Vagina (tissue), 2 donors: ENCODE measurements around the gene C9orf50. TPM values are rescaled to one million over a fixed set of nuclear protein-coding genes. Genes with fewer than 3 reads are reported as not detected.
"Not testable (repeated sequence)": the region's sequence is repeated elsewhere in the genome, so short reads cannot be mapped to it uniquely, and the experiment has no call there.

Experiments used
- DNase-seq, 2 donors: peaks; one replicate each; pipeline ENCODE4 v3.0.0-alpha.2; 2017; ENCODE audit errors: extremely low spot score in 2 of 2
- H3K27ac ChIP-seq: fragments of 200-600 bp; sonication (generic); one replicate; pipeline ENCODE4 v1.5.1; 2019
- H3K27me3 ChIP-seq: fragments of 200-600 bp; sonication (generic); one replicate; pipeline ENCODE4 v1.5.1; 2019
- H3K36me3 ChIP-seq, 2 donors: fragments of 200-600 bp; sonication (generic); one replicate each; pipeline ENCODE4 v1.5.1; 2017 to 2019
- H3K4me1 ChIP-seq: fragments of 200-600 bp; sonication (generic); one replicate; pipeline ENCODE4 v1.5.1; 2019
- H3K4me3 ChIP-seq, 2 donors: fragments of 200-600 bp; sonication (generic); 1 replicate in 1 of 2; 2 replicates in 1 of 2; pipeline ENCODE4 v1.5.1; 2016 to 2019
- H3K9me3 ChIP-seq: fragments of 200-600 bp; sonication (generic); one replicate; pipeline ENCODE4 v1.5.1; 2019
- POLR2A ChIP-seq, 2 donors: fragments of 450-650 bp; IDR thresholded peaks; one replicate each; pipeline ENCODE4 v1.6.1; 2017; ENCODE audit warnings: antibody characterized with exemption in 2 of 2, mild to moderate bottlenecking in 2 of 2, moderate library complexity in 2 of 2
- POLR2AphosphoS5 ChIP-seq, 2 donors: sonication (generic); formaldehyde crosslinking; IDR thresholded peaks; one replicate each; pipeline ENCODE4 v1.9.0; 2017; ENCODE audit warnings: antibody characterized with exemption in 2 of 2, mild to moderate bottlenecking in 2 of 2, low read depth in 1 of 2; ENCODE audit not compliant: insufficient read depth in 1 of 2
- intact Hi-C: fragments of 100-400 bp; cut with DNase I; formaldehyde crosslinking; loops from one replicate; pipeline ENCODE4 v1.15.1; 2023
- total RNA-seq: library from RNA; depleted of rRNA; stranded (reverse); fragments of >200 nt; gene quantifications from one replicate; pipeline ENCODE4 v1.2.3, GENCODE V29; 2016
- TF ChIP-seq, protein P1 (sequence below), 3 experiments: fragments of 450-650 bp in 2 of 3; fragments of 200-600 bp in 1 of 3; sonication (generic) in 1 of 3; IDR thresholded peaks; one replicate each; pipeline ENCODE4 v1.5.1; 2017 to 2019; ENCODE audit warnings: antibody characterized with exemption in 3 of 3, mild to moderate bottlenecking in 2 of 3, moderate library complexity in 2 of 3

The C9orf50 gene
- total RNA-seq, 1 donor from 2014 or later, result not detected

- Histone ChIP-seq H3K4me1 (peaks cover 27% of the 10 kb centered on the region), H3K27me3 (no peaks in the 10 kb centered on the region), H3K9me3 (no peaks in the 10 kb centered on the region), H3K36me3 (peaks cover 3 to 66% of the 10 kb centered on the region in 2 donors), H3K4me3 (no peak overlapping the region), H3K27ac (no peak overlapping the region)
- no peak for TF ChIP-seq POLR2AphosphoS5 (IDR thresholded peaks at IDR 0.05; ENCODE audit: insufficient read depth in 1 of 2, low read depth in 1 of 2)
- TF ChIP-seq, protein P1, sequence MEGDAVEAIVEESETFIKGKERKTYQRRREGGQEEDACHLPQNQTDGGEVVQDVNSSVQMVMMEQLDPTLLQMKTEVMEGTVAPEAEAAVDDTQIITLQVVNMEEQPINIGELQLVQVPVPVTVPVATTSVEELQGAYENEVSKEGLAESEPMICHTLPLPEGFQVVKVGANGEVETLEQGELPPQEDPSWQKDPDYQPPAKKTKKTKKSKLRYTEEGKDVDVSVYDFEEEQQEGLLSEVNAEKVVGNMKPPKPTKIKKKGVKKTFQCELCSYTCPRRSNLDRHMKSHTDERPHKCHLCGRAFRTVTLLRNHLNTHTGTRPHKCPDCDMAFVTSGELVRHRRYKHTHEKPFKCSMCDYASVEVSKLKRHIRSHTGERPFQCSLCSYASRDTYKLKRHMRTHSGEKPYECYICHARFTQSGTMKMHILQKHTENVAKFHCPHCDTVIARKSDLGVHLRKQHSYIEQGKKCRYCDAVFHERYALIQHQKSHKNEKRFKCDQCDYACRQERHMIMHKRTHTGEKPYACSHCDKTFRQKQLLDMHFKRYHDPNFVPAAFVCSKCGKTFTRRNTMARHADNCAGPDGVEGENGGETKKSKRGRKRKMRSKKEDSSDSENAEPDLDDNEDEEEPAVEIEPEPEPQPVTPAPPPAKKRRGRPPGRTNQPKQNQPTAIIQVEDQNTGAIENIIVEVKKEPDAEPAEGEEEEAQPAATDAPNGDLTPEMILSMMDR (IDR thresholded peaks at IDR 0.05), result no peak
- TF ChIP-seq POLR2A (IDR thresholded peaks at IDR 0.05), result no peak
- intact Hi-C loops, result no loop called here
- no peak for DNase-seq
Observed at GRCh38 chr9:129637102-129637501, 16.2 kb upstream of the C9orf50 start.

GRCh38 chr9:129636343-129636742 lies 15.4 kb upstream of the C9orf50 start:
- DNase-seq, H3K27ac ChIP-seq, intact Hi-C loops, H3K9me3 ChIP-seq, H3K4me3 ChIP-seq, H3K27me3 ChIP-seq: not testable (repeated sequence)
- Histone ChIP-seq H3K36me3 (peaks cover 3 to 66% of the 10 kb centered on the region in 2 donors), H3K4me1 (peaks cover 30% of the 10 kb centered on the region)

- Histone ChIP-seq H3K27ac (no peak overlapping the region), H3K27me3 (no peaks in the 10 kb centered on the region), H3K9me3 (no peaks in the 10 kb centered on the region), H3K4me1 (peaks cover 30% of the 10 kb centered on the region), H3K36me3 (peaks cover 3 to 66% of the 10 kb centered on the region in 2 donors), H3K4me3 (no peak overlapping the region)
- intact Hi-C loops, result no loop called here
- TF ChIP-seq POLR2A (IDR thresholded peaks at IDR 0.05) (no peak), POLR2AphosphoS5 (IDR thresholded peaks at IDR 0.05; ENCODE audit: insufficient read depth in 1 of 2, low read depth in 1 of 2) (no peak)
- TF ChIP-seq, protein P1 (IDR thresholded peaks at IDR 0.05), result no peak
- no peak for DNase-seq
Observed at GRCh38 chr9:129635099-129636065, 14.5 kb upstream of the C9orf50 start.

DNA sequence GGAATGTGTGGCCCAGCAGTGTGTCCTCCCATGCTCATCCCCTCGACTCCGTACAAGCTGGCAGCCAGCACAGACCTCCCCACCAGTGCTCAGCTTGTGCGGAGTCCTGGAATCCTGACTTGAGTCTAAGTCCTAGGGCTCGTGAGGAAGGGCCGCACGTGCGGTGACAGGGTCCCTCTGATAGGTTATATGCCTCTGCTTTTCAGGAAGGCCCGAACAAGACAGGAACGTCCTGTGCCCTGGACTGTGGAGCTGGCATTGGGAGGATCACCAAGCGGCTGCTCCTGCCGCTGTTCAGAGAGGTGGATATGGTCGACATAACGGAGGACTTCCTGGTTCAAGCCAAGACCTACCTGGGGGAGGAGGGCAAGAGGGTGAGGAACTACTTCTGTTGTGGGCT lies 12.9 kb upstream of the C9orf50 start:
- H3K4me3 ChIP-seq, result no peak overlapping the region
- H3K9me3 ChIP-seq, result no peaks in the 10 kb centered on the region
- intact Hi-C loops, result no loop called here
- DNase-seq, result no peak
- H3K4me1 ChIP-seq, result peaks cover 31% of the 10 kb centered on the region
- TF ChIP-seq POLR2A (IDR thresholded peaks at IDR 0.05) (no peak), POLR2AphosphoS5 (IDR thresholded peaks at IDR 0.05; ENCODE audit: insufficient read depth in 1 of 2, low read depth in 1 of 2) (no peak)
- TF ChIP-seq, protein P1 (IDR thresholded peaks at IDR 0.05), result no peak
- peaks cover 3 to 63% of the 10 kb centered on the region in 2 donors for H3K36me3 ChIP-seq
- no peaks in the 10 kb centered on the region for H3K27me3 ChIP-seq
- H3K27ac ChIP-seq, result no peak overlapping the region

GRCh38 chr9:129633207-129633606 lies 12.3 kb upstream of the C9orf50 start:
- peaks cover 38% of the 10 kb centered on the region for H3K4me1 ChIP-seq

More at GRCh38 chr9:129633207-129633606, 12.3 kb upstream of the C9orf50 start:
- no peak for TF ChIP-seq POLR2A (IDR thresholded peaks at IDR 0.05)
- TF ChIP-seq POLR2AphosphoS5 (IDR thresholded peaks at IDR 0.05; ENCODE audit: insufficient read depth in 1 of 2, low read depth in 1 of 2), result no peak
- TF ChIP-seq, protein P1 (IDR thresholded peaks at IDR 0.05), result no peak
- no peaks in the 10 kb centered on the region for H3K9me3 ChIP-seq
- no peak overlapping the region for H3K4me3 ChIP-seq
- peaks cover 3 to 57% of the 10 kb centered on the region in 2 donors for H3K36me3 ChIP-seq
- no peaks in the 10 kb centered on the region for H3K27me3 ChIP-seq
- intact Hi-C loops, result no loop called here
- no peak for DNase-seq
- no peak overlapping the region for H3K27ac ChIP-seq
